GM18511 (cell line): ENCODE results near the gene INSYN1.

Experiments
- ATAC-seq: cut with Tn5 transposase; IDR thresholded peaks from one replicate; pipeline ENCODE4 v1.9.1; 2021; ENCODE audit warnings: mild to moderate bottlenecking, moderate library complexity; ENCODE audit not compliant: unreplicated experiment

Gene INSYN1

DNA sequence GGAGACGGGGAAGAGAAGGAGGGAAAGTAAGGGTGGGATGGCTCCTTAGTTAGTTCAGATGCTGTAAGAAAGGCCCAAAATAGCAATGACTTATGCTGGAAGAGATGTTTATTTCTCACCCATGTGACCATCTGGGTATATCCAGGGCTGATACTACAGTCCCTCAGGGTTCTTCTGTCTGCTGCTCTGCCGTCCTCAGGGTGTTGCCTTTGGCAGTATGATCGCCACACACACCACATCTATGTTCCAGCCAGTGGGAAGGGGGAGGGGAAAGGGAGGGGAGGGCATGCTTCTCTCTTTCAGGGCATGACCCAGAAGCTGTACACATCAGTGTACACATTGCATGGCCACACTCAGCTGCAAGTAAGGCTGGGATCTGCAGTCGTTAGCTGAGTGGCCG lies 58.7 kb downstream of the INSYN1 start:
- ATAC-seq, result no peak

DNA sequence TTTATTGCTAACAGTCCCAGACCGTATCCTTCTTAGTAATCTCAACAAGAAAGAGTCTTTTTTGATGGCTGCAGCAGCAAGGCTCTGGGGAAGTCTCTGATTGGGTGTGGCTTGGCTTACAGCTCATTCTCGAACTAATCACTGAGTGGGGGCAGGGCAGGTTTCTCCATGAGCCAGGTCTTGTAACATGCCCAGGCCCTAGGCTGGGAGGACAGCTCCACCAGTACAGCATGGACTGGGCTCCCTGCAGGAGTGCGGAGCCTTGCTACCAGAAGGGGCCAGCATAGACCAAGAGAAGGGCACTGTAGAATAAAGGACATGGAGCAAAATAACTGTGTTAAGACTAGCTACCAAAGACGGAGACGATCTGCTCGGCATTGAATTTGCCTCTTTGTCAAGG lies 61.8 kb downstream of the INSYN1 start:
- no peak for ATAC-seq

- no peak for ATAC-seq
Observed at GRCh38 chr15:73688455-73688854, 64.7 kb downstream of the INSYN1 start.

DNA sequence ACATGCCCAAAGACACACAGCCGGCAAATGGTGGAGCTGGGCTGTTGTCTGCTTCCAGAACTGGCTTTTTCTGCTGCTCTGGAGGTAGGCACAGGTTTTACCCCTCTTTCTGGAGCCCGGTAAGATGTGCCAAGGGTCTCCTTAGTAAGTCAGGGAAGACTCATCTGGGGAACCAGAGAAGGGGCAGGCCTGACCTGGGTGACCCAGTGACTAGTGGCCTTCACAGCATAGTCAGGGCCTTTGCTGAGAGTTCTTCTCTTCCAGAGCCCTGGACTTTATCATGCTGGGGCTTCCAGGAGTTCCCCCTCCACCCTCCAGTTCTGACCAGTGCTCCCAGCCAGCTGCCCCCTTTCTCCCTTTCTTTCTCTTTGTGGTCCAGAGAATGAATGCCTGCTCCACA lies 65.8 kb downstream of the INSYN1 start:
- ATAC-seq, result no peak

- ATAC-seq, result no peak
Observed at GRCh38 chr15:73686781-73687256, 66.3 kb downstream of the INSYN1 start.

DNA sequence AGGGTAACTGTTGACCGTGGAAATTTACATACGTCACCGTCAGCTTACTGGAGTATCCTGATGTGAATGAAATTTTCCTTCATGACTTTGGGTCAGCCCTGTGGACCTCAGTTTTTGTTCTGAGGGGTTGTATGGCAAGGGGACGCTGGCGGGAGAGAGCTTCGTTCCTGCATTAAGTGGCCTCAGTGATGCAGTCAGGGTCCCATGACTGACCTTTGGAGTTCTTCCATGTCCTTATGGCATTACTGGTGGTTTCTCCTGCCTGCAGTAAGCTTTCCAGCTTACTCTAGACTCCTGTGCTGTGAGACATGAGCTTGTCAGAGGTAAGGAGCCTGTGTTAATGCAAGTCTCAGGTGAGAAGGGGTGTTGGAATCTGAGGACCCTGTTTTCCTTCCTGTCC lies 67.2 kb downstream of the INSYN1 start:
- no peak for ATAC-seq
